PC-9 (cell line): Measurements from ENCODE around the gene CXCL1. TPM values are rescaled to one million over a fixed set of nuclear protein-coding genes. Genes with fewer than 3 reads are reported as not detected.

Experiments
- BruUV-seq: library from RNA; stranded (reverse); fragments of 400-500 nt; replicated peaks from 2 replicates; lab custom pipeline; 2021; lab: Mats Ljungman, UMichigan
- CTCF ChIA-PET: fragments of 300-600 bp; sonication (Branson Sonifier 250); formaldehyde crosslinking; loops from one replicate; lab custom pipeline; 2022; ENCODE audit warnings: antibody characterized with exemption; lab: Charles Lee
- POLR2A ChIA-PET: fragments of 300-600 bp; sonication (Branson Sonifier 250); formaldehyde crosslinking; loops from one replicate; lab custom pipeline; 2022; ENCODE audit warnings: antibody characterized with exemption; ENCODE audit not compliant: unreplicated experiment; lab: Charles Lee
- DNase-seq, 2 experiments: peaks; one replicate each; pipeline versions ENCODE4 v3.0.0 to v3.0.0-alpha.2; 2015 to 2022; ENCODE audit warnings: mixed read lengths in 1 of 2
- H2AFZ ChIP-seq: fragments of 200-600 bp; sonication (generic); 2 replicates; pipeline ENCODE4 v1.8.1; 2017; ENCODE audit warnings: antibody characterized with exemption
- H3F3A ChIP-seq: fragments of 200-600 bp; sonication (generic); 2 replicates; pipeline ENCODE4 v1.8.1; 2017; ENCODE audit warnings: antibody characterized with exemption, mild to moderate bottlenecking, low read depth; ENCODE audit not compliant: insufficient read depth
- H3K27ac ChIP-seq: fragments of 200-600 bp; sonication (generic); 2 replicates; pipeline ENCODE4 v1.6.1; 2016; ENCODE audit warnings: mixed run types
- H3K27me3 ChIP-seq: fragments of 200-600 bp; sonication (generic); 2 replicates; pipeline ENCODE4 v1.6.1; 2016; ENCODE audit warnings: low read depth, mixed run types; ENCODE audit not compliant: insufficient read depth
- H3K36me3 ChIP-seq: fragments of 200-600 bp; sonication (generic); 2 replicates; pipeline ENCODE4 v1.6.1; 2016; ENCODE audit warnings: low read depth, mixed run types
- H3K4me1 ChIP-seq: fragments of 200-600 bp; sonication (generic); replicated peaks from 2 replicates; pipeline ENCODE4 v1.6.1; 2016; ENCODE audit warnings: mixed run types; ENCODE audit not compliant: insufficient read depth
- H3K4me2 ChIP-seq: fragments of 200-600 bp; sonication (generic); 2 replicates; pipeline ENCODE4 v1.6.1; 2017; ENCODE audit warnings: mixed run types
- H3K4me3 ChIP-seq: fragments of 200-600 bp; sonication (generic); 2 replicates; pipeline ENCODE4 v1.6.1; 2016; ENCODE audit warnings: mixed run types
- H3K79me2 ChIP-seq: fragments of 200-600 bp; sonication (generic); 2 replicates; pipeline ENCODE4 v1.6.1; 2017; ENCODE audit warnings: low read depth, mixed run types
- H3K9me2 ChIP-seq: fragments of 200-600 bp; sonication (generic); 2 replicates; pipeline ENCODE4 v1.8.1; 2017; ENCODE audit warnings: mild to moderate bottlenecking; ENCODE audit not compliant: insufficient read depth
- H3K9me3 ChIP-seq: fragments of 200-600 bp; sonication (generic); 2 replicates; pipeline ENCODE4 v1.8.1; 2016; ENCODE audit warnings: low read depth; ENCODE audit not compliant: insufficient read depth
- H4K20me1 ChIP-seq: fragments of 200-600 bp; sonication (generic); 2 replicates; pipeline ENCODE4 v1.8.1; 2017; ENCODE audit not compliant: insufficient read depth
- CTCF ChIP-seq: fragments of 200-600 bp; sonication (generic); conservative IDR thresholded peaks from 2 replicates; pipeline ENCODE4 v1.6.1; 2017; ENCODE audit warnings: mixed run types, antibody characterized with exemption, mild to moderate bottlenecking, moderate library complexity
- EZH2 ChIP-seq: fragments of 200-600 bp; sonication (generic); IDR thresholded peaks from 2 replicates; pipeline ENCODE4 v1.8.0; 2017; ENCODE audit warnings: antibody characterized with exemption, low read depth
- intact Hi-C: fragments of 100-400 bp; cut with micrococcal nuclease; formaldehyde crosslinking; loops from one replicate; pipeline ENCODE4 v1.10.0; 2022; ENCODE audit not compliant: unreplicated experiment
- total RNA-seq: library from RNA; stranded (reverse); gene quantifications from 2 replicates; pipeline ENCODE4 v1.2.3, GENCODE V29; 2021

Gene CXCL1
- total RNA-seq, 1 experiment from 2014 or later, result 0.33 TPM

- Histone ChIP-seq H3K4me2 (no peak overlapping the region), H2AFZ (no peak overlapping the region), H3K9me2 (no peaks in the 10 kb centered on the region), H3K79me2 (no peaks in the 10 kb centered on the region), H3K27ac (no peak overlapping the region), H3K9me3 (no peaks in the 10 kb centered on the region), H3F3A (no peaks in the 10 kb centered on the region), H3K4me1 (no peaks in the 10 kb centered on the region), H3K27me3 (no peaks in the 10 kb centered on the region), H4K20me1 (no peaks in the 10 kb centered on the region), H3K4me3 (no peak overlapping the region), H3K36me3 (no peaks in the 10 kb centered on the region)
- ChIA-PET POLR2A (no interaction called here), CTCF (no interaction called here)
- intact Hi-C loops, result no loop called here
- TF ChIP-seq CTCF (no peak), EZH2 (no peak)
- DNase-seq, result no peak
- BruUV-seq, result no TSS peak
Measured at GRCh38 chr4:73908965-73909364, 39.8 kb downstream of the CXCL1 start.

GRCh38 chr4:73911746-73912145, 42.6 kb downstream of the CXCL1 start:
- ChIA-PET CTCF (no interaction called here), POLR2A (no interaction called here)
- no peak for DNase-seq
- no peaks in the 10 kb centered on the region for H4K20me1 ChIP-seq
- H3K4me2 ChIP-seq, result no peak overlapping the region
- peaks cover 1% of the 10 kb centered on the region; the same call in 1 of the 2 replicates for H3K4me1 ChIP-seq
- no peak overlapping the region for H3K27ac ChIP-seq
- no peak overlapping the region for H3K4me3 ChIP-seq
- H3K27me3 ChIP-seq, result no peaks in the 10 kb centered on the region
- no peaks in the 10 kb centered on the region for H3K9me3 ChIP-seq
- H3K9me2 ChIP-seq, result no peaks in the 10 kb centered on the region
- BruUV-seq, result no TSS peak
- intact Hi-C loops, result no loop called here
- no peak overlapping the region for H2AFZ ChIP-seq
- H3K36me3 ChIP-seq, result no peaks in the 10 kb centered on the region
- TF ChIP-seq CTCF, result no peak
- no peak for TF ChIP-seq EZH2
- H3F3A ChIP-seq, result no peaks in the 10 kb centered on the region
- H3K79me2 ChIP-seq, result no peaks in the 10 kb centered on the region

GRCh38 chr4:73912191-73912590, 43.0 kb downstream of the CXCL1 start:
- DNase-seq, result no peak
- peaks cover 6% of the 10 kb centered on the region; the same call in 1 of the 2 replicates for H3K4me1 ChIP-seq
- ChIA-PET CTCF (no interaction called here), POLR2A (no interaction called here)
- H4K20me1 ChIP-seq, result no peaks in the 10 kb centered on the region
- H3F3A ChIP-seq, result no peaks in the 10 kb centered on the region
- H3K9me2 ChIP-seq, result no peaks in the 10 kb centered on the region
- intact Hi-C loops, result no loop called here
- no peak overlapping the region for H3K4me3 ChIP-seq
- H3K9me3 ChIP-seq, result no peaks in the 10 kb centered on the region
- H2AFZ ChIP-seq, result no peak overlapping the region
- H3K79me2 ChIP-seq, result no peaks in the 10 kb centered on the region
- H3K36me3 ChIP-seq, result no peaks in the 10 kb centered on the region
- BruUV-seq, result no TSS peak
- no peak overlapping the region for H3K27ac ChIP-seq
- no peaks in the 10 kb centered on the region for H3K27me3 ChIP-seq
- TF ChIP-seq EZH2, result no peak
- TF ChIP-seq CTCF, result no peak
- no peak overlapping the region for H3K4me2 ChIP-seq
